OCI-LY7 (cell line): ENCODE results near the gene SLC25A21.

Experiments
- CTCF ChIP-seq: fragments of 200-600 bp; sonication (generic); conservative IDR thresholded peaks from 2 replicates; pipeline ENCODE4 v1.5.1; 2014; ENCODE audit warnings: mild to moderate bottlenecking, antibody characterized with exemption, low read length, moderate library complexity, mixed read lengths
- EZH2phosphoT487 ChIP-seq: fragments of 200-600 bp; sonication (generic); IDR thresholded peaks from 2 replicates; pipeline ENCODE4 v1.6.1; 2018; ENCODE audit warnings: low read depth, borderline replicate concordance, mild to moderate bottlenecking, mixed run types, antibody characterized with exemption, low read length, moderate library complexity, mixed read lengths

DNA sequence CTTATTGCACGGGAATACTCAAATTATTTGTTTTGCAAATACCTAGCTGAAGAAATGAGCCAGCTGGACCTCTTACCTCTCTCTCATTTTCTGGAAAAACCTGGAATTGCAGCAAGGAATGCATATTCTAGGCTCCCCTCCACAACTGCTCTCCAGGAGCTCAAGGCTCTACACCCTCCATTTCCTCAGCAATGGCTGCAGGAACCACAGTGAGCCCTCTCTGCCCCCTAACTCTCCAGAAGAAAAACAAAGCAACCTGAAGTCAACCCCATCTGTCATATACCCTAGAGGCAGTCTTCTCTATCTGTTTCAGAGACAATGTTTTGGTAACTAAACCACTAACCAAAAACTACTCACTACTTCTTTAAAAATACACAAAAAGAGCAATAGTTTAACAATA lies 221.6 kb downstream of the SLC25A21 start:
- no peak for TF ChIP-seq CTCF
- TF ChIP-seq EZH2phosphoT487 = no peak
